ENCODE measurements around the gene STARD7.

Gene STARD7

DNA sequence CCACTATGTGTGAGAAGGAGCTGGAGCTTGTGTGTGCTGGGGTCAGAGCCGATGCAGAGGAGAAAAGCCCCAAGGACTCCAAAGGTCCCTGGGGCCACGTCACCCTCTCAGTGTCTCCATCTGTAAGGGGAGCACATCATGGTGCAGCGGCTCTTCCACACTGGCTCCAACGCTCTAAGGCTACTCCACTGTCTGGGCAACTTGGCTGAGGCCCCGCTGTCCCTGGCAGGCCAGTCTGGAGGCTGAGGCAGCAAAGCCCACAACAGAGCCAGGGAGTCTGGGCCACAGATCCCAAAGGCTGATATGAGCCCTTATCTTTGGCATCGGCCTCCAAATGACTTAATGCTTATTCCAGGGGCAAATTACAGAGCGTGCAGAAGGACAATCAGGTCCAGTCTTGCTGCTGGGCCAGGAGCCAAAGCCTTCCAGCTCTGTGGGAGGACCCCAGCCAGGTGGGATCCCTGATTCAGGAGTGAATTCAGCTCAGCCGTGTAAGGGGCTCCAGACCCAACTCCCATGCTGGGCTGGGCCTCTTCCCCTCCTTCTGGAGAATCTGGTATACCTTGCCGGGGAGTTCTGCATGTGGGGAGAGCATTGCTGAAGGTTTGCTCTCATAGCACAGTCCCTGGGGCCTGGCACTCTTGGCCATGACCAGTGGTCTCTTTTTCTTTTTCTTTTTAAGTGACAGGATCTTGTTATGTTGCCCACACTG is 61.6 kb downstream of the STARD7 start:
- Histone ChIP-seq H3K36me3 (peaks cover 28% of the 10 kb centered on the region), H3K9me3 (ENCODE audit: severe bottlenecking) (no peaks in the 10 kb centered on the region), H3K27me3 (ENCODE audit: insufficient read depth, low read depth, severe bottlenecking) (no peaks in the 10 kb centered on the region), H3K27ac (peak overlapping the region; percentile 85), H3K4me3 (ENCODE audit: low read depth, low read length) (no peak overlapping the region)
- TF ChIP-seq, protein P1, sequence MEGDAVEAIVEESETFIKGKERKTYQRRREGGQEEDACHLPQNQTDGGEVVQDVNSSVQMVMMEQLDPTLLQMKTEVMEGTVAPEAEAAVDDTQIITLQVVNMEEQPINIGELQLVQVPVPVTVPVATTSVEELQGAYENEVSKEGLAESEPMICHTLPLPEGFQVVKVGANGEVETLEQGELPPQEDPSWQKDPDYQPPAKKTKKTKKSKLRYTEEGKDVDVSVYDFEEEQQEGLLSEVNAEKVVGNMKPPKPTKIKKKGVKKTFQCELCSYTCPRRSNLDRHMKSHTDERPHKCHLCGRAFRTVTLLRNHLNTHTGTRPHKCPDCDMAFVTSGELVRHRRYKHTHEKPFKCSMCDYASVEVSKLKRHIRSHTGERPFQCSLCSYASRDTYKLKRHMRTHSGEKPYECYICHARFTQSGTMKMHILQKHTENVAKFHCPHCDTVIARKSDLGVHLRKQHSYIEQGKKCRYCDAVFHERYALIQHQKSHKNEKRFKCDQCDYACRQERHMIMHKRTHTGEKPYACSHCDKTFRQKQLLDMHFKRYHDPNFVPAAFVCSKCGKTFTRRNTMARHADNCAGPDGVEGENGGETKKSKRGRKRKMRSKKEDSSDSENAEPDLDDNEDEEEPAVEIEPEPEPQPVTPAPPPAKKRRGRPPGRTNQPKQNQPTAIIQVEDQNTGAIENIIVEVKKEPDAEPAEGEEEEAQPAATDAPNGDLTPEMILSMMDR (IDR thresholded peaks at IDR 0.05; ENCODE audit: low read depth, low read length): no peak
- no peak for DNase-seq

DNA sequence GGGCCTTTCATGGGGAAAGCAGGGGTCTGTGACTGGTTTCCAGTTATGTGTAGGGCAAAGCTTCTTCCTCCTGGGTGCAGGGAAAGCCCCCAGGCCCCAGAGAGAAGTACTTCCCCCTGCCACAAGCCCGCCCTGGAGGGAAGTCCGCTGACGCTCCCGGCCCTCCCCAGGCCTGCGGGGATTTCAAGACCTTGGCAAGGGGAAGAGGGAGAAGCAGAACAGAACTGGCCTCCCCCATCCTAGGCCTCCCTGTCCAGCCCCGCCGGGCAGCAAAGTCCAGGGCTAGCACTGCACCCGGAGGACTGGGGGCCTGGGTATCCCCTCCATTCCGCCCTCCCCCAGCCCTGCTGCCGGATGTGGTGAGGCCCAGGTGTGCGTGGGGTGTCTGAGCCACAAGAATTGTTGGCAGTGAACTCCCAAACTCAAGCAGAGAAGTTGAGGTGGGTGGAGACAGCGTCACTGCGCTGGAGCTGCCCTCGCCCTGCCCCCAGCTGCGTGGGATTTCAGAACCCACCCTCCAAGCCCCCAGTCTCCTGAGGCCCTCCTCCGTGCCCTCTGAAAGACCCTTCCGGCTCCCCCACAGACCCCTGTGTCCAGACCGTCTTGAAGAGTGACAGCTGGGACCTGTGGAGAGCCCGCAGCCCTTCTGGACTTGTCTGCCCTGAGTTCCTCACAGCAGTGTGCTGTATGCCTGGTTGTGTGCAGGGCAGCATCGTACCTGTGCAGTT is 62.3 kb downstream of the STARD7 start:
- Histone ChIP-seq H3K4me3 (ENCODE audit: low read depth, low read length) (no peak overlapping the region), H3K27me3 (ENCODE audit: insufficient read depth, low read depth, severe bottlenecking) (no peaks in the 10 kb centered on the region), H3K36me3 (peaks cover 28% of the 10 kb centered on the region), H3K9me3 (ENCODE audit: severe bottlenecking) (no peaks in the 10 kb centered on the region), H3K27ac (peak overlapping the region; percentile 85)
- TF ChIP-seq, protein P1 (IDR thresholded peaks at IDR 0.05; ENCODE audit: low read depth, low read length): no peak
- no peak for DNase-seq

DNA sequence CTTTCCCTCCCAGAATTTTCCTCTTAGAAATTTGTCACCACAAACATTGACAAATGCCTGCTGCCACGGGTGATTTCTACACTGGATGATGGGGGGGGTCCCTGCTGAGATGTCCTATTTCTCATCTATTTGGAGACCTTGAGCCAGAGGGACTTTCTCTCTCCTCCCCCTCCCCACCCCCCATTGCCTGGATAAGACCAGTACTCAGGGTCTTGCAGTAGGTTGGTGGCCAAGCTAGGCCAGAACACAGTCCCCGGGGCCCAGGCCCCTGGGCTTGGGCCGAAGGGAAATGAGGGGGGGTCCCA is 62.8 kb downstream of the STARD7 start:
- no peak overlapping the region for H3K4me3 ChIP-seq (ENCODE audit: low read depth, low read length)
- DNase-seq: no peak

DNA sequence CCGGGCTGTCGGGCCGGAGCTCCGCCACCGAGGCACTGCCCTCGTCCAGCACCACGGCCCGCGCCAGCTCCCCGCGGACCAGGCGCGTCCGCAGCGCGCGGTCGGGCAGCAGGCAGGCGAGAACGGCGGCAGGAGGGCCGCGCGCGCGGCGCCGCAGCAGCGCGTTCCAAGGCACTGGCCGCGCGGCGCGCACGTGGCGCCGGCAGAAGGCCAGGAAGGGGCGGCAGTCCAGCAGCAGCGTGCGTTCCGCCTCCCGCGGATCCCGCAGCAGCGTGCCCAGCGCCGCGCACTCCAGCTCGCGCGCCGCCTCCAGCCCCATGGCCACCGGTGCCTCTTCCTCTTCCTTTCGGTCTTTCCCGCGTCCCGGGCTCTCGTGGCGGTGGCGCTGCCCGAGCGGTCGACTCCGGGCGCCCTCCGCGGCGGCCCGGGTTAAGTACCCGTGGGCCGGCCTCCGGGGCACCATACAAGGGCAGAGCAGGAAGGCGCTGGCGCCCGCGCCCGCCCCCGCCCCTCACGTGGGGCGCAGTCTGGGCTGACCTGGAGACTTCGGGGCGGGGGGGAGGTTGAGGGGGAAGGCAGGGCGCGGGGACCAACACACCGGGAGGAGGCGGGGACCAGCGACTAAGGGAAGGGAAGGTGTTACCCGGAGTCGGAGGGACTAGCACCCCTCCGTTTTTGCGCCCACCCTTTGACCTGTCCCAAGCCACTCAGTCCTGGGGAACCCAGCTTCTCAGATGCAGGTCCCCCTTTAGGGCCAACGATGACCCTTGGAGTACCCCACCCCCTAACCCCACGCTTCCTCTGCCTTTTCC is 63.4 kb downstream of the STARD7 start, which contains the start of gene DUSP2:
DUSP2 (minus strand) TSS at position 405 of the 812 bp plus-strand sequence; CDS start at position 319, 86 bp downstream.
- peak within 1 kb of the TSS; percentile 85 for H3K27ac ChIP-seq
- peak; percentile 92 for DNase-seq

More for the DNA sequence above, 62.8 kb downstream of the STARD7 start:
- no peaks in the 10 kb centered on the region for H3K27me3 ChIP-seq (ENCODE audit: insufficient read depth, low read depth, severe bottlenecking)
- TF ChIP-seq, protein P1 (IDR thresholded peaks at IDR 0.05; ENCODE audit: low read depth, low read length): no peak
- peak overlapping the region; percentile 85 for H3K27ac ChIP-seq
- peaks cover 28% of the 10 kb centered on the region for H3K36me3 ChIP-seq
- no peaks in the 10 kb centered on the region for H3K9me3 ChIP-seq (ENCODE audit: severe bottlenecking)

DNA sequence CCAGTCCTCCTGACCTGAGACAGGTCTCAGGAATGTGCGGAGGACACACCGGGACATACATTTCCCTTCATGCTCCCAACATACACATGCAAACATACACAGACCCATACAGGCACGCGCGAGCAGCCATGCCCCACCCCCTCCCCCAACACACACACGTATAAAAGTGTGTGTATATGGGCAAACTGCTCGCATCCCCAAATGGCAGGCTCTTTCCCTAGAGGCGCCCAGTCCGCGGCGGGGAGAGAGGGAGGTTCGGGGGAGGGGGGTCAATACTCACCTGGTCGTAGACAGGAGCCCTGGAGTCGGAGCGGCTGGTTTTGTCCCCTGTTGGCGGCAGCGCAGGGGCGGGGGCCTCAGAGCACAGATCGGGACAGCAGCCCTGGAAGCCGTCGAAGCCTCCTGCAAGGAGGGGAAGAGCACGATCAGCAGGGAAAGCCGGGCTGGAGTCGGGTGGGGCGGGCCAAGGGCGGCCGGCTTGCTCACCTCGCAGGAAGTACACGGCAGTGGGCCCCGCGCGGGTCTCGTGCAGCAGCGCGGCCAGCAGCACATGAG is 64.1 kb downstream of the STARD7 start:
- peak; percentile 39 for DNase-seq
- Histone ChIP-seq H3K4me3 (ENCODE audit: low read depth, low read length) (peak overlapping the region; percentile 79), H3K36me3 (peaks cover 28% of the 10 kb centered on the region), H3K27me3 (ENCODE audit: insufficient read depth, low read depth, severe bottlenecking) (no peaks in the 10 kb centered on the region), H3K9me3 (ENCODE audit: severe bottlenecking) (no peaks in the 10 kb centered on the region), H3K27ac (peak overlapping the region; percentile 85)
- TF ChIP-seq, protein P1 (IDR thresholded peaks at IDR 0.05; ENCODE audit: low read depth, low read length): no peak

More for the DNA sequence above, 63.4 kb downstream of the STARD7 start, which contains the start of gene DUSP2:
- no peaks in the 10 kb centered on the region for H3K27me3 ChIP-seq (ENCODE audit: insufficient read depth, low read depth, severe bottlenecking)
- TF ChIP-seq, protein P1 (IDR thresholded peaks at IDR 0.05; ENCODE audit: low read depth, low read length): no peak
- H3K36me3 ChIP-seq: peaks cover 28% of the 10 kb centered on the region
- no peaks in the 10 kb centered on the region for H3K9me3 ChIP-seq (ENCODE audit: severe bottlenecking)
- H3K4me3 ChIP-seq (ENCODE audit: low read depth, low read length): peak within 1 kb of the TSS; percentile 79

Data from WERI-Rb-1 (cell line).